Dermis lymphatic vessel endothelial cell (primary cell): Measurements from ENCODE around the gene S100A12. TPM values are rescaled to one million over a fixed set of nuclear protein-coding genes. Genes with fewer than 3 reads are reported as not detected.

Experiments used
- total RNA-seq: library from RNA; depleted of rRNA; stranded (reverse); fragments of >200 nt; gene quantifications from 2 replicates; pipeline ENCODE4 v1.2.1, GENCODE V29; 2014

S100A12 gene
- not detected in 2 replicates for total RNA-seq

DNA sequence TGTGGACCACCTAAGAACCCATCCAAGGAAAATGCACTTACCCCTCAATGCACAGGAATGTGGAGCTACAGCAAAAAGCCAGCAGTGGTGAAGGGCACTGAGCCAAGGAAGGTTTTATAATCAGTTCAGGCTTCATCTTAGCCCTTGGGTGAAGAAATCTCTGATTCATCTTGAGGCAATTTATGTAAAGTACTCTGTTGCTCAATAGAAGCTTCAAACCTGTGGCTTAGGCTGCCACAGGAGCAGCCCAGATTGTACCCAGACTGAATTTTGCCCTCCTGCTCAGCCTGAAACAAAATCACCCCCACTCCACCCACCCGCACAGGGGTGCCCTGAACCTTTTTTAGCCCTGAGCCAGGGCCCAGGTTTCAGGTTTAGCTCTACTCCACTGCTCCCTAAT is at the start of gene S100A12:
Gene S100A12, minus strand, starts transcription at position 111 of the 400 bp plus-strand sequence. CDS start 1,029 bp downstream, outside the sequence.

GRCh38 chr1:153415850-153416570 is 40.6 kb upstream of the S100A12 start, which contains the start of gene S100A7A:
Gene S100A7A (plus strand): TSS chr1:153416520. CDS start chr1:153418083, 1,563 bp downstream.

GRCh38 chr1:153390938-153391710 is 15.7 kb upstream of the S100A12 start, which contains the start of gene S100A8:
Gene S100A8 (minus strand): TSS chr1:153391073. CDS start chr1:153390535, 538 bp downstream.

GRCh38 chr1:153357853-153358690 is 17.3 kb downstream of the S100A12 start, which contains the start of gene S100A9:
Gene S100A9 (plus strand): TSS chr1:153357854. CDS start chr1:153358284, 430 bp downstream.

DNA sequence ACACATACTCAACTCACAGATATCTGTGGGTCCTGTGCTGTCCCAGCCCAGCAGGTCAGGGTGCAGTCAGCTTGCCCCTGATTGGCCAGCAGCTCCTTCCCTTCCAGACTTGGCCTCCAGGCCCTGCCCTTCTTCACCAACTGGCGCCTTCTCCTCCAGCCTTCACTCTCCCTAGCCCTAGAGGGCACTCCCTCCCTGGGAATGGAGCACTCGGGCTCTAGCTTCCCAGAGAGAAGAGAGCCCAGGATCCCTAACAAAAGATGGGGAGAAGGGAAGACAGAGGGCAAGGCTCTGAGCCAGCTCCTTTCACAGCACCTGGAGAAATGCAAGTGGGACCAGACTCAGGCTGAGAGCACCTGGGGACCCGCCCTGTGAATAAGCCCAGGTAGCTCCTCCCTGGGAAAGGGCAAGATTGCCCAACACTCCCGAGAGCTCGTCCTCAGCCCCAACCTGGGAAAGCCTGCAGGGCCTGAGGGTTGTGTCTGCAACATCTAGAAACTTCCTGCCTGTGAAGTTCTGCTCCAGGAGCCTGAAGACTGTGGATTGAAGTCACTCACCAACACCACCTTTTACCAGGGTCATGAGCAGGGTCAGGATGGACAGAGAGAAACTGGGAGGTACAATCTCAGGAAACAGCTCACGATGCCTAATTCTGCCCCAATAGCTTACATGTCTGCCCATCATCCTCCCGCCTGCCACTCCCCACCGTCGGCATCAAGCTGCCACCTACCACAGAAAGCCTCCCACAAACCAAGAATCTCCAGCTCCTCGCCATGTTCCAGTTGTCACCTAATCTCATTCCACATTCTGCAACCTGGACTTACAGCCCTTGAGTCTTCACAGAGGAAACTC is 26.7 kb downstream of the S100A12 start, which contains the start of gene PGLYRP4:
Gene PGLYRP4, minus strand, starts transcription at position 331 of the 852 bp plus-strand sequence. CDS start 909 bp downstream, outside the sequence.

Other genes starting within 250 kb of the S100A12 start
- gene SPRR2G, start 224.7 kb downstream of the S100A12 start, total RNA-seq = not detected in 2 replicates
- gene LELP1, start 172.2 kb downstream of the S100A12 start, total RNA-seq = not detected in 2 replicates
- not detected in 2 replicates for gene PRR9, start 158.0 kb downstream of the S100A12 start, total RNA-seq
- not detected in 2 replicates for gene LORICRIN, start 115.9 kb downstream of the S100A12 start, total RNA-seq
- not detected in 2 replicates for gene PGLYRP3, start 62.7 kb downstream of the S100A12 start, total RNA-seq
- not detected in 2 replicates for gene PGLYRP4, start 26.8 kb downstream of the S100A12 start, total RNA-seq
- not detected in 2 replicates for gene S100A9, start 17.8 kb downstream of the S100A12 start, total RNA-seq
- not detected in 2 replicates for gene S100A8, start 15.5 kb upstream of the S100A12 start, total RNA-seq
- gene S100A7A, start 40.9 kb upstream of the S100A12 start, total RNA-seq = not detected in 2 replicates
- not detected in 2 replicates for gene S100A7, start 85.0 kb upstream of the S100A12 start, total RNA-seq
- 478 and 706 TPM in 2 replicates for gene S100A6, start 160.4 kb upstream of the S100A12 start, total RNA-seq
- gene S100A5, start 165.3 kb upstream of the S100A12 start, total RNA-seq = 0.17 TPM in 1 of 2 replicates, not detected in the other
- gene S100A4, start 170.2 kb upstream of the S100A12 start, total RNA-seq = 18.1 and 19.9 TPM in 2 replicates
- 0.26 and 1.3 TPM in 2 replicates for gene S100A3, start 173.6 kb upstream of the S100A12 start, total RNA-seq
- 0.86 and 0.98 TPM in 2 replicates for gene S100A2, start 190.2 kb upstream of the S100A12 start, total RNA-seq
- 456 and 493 TPM in 2 replicates for gene S100A16, start 237.5 kb upstream of the S100A12 start, total RNA-seq
- 0.43 TPM in 1 of 2 replicates, not detected in the other for gene S100A14, start 240.7 kb upstream of the S100A12 start, total RNA-seq